Osteocyte (in vitro differentiated cells): ENCODE measurements around the gene RSBN1L. TPM values are rescaled to one million over a fixed set of nuclear protein-coding genes. Genes with fewer than 3 reads are reported as not detected.

Experiments
- DNase-seq: peaks from one replicate; pipeline ENCODE4 v3.0.0; 2021; ENCODE audit warnings: mixed read lengths; ENCODE audit not compliant: unreplicated experiment; ENCODE audit errors: extremely low spot score
- H3K27ac Mint-ChIP-seq: one replicate; pipeline ENCODE4 v1.8.0; 2021; ENCODE audit warnings: mild to moderate bottlenecking, mixed read lengths; ENCODE audit not compliant: unreplicated experiment
- H3K27me3 Mint-ChIP-seq: one replicate; pipeline ENCODE4 v1.8.0; 2021; ENCODE audit warnings: mixed read lengths; ENCODE audit not compliant: unreplicated experiment
- H3K36me3 Mint-ChIP-seq: one replicate; pipeline ENCODE4 v1.8.0; 2021; ENCODE audit warnings: mixed read lengths; ENCODE audit not compliant: unreplicated experiment
- H3K4me1 Mint-ChIP-seq: one replicate; pipeline ENCODE4 v1.8.0; 2021; ENCODE audit warnings: mixed read lengths; ENCODE audit not compliant: unreplicated experiment
- H3K4me3 Mint-ChIP-seq: one replicate; pipeline ENCODE4 v1.8.0; 2021; ENCODE audit warnings: mild to moderate bottlenecking, moderate library complexity, mixed read lengths; ENCODE audit not compliant: unreplicated experiment
- H3K9me3 Mint-ChIP-seq: one replicate; pipeline ENCODE4 v1.8.0; 2021; ENCODE audit warnings: mixed read lengths; ENCODE audit not compliant: unreplicated experiment
- total RNA-seq: library from RNA; stranded (reverse); gene quantifications from 2 replicates; pipeline ENCODE4 v1.2.1, GENCODE V29; 2021
- TF ChIP-seq, protein P1 (sequence below): fragments of 200-600 bp; sonication (generic); IDR thresholded peaks from 2 replicates; pipeline ENCODE4 v1.5.0; 2021; ENCODE audit warnings: antibody characterized with exemption, mild to moderate bottlenecking, moderate library complexity

Gene RSBN1L
- total RNA-seq, 1 donor from 2014 or later, result 13.0 TPM

DNA sequence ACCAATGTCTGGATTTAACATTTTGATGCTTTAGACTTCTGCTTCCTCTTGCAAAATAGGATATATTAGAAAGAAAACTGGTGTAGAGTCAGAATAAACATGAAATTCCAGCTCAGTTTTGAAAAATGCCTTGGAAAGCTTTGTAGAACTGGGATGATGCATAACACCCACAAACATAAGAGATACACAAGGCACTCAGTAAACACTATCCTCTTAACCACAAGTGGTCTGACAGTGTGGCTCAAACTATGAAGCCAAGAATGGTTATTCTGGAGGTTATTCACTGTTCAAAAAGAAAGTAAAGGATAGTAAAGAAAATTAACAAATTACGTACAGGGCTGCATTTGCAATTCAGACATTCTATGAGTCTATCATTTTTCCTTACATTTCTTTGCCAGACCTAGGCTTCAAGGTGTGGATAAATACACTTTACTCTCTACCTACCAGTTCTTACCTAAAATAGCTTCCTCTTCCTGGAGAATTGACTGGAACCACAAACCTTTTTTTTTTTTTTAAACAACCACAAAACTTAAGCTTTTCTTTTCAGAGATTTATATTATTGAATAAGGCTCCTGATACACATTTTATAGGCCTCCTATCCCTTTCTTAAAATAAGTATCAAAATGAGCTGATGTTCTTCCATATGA, 9.0 kb upstream of the RSBN1L start:
- no peak for DNase-seq
- peaks cover 6% of the 10 kb centered on the region for H3K36me3 Mint-ChIP-seq
- peaks cover 32% of the 10 kb centered on the region for H3K4me1 Mint-ChIP-seq
- no peaks in the 10 kb centered on the region for H3K27me3 Mint-ChIP-seq
- H3K27ac Mint-ChIP-seq, result no peak overlapping the region
- TF ChIP-seq, protein P1, sequence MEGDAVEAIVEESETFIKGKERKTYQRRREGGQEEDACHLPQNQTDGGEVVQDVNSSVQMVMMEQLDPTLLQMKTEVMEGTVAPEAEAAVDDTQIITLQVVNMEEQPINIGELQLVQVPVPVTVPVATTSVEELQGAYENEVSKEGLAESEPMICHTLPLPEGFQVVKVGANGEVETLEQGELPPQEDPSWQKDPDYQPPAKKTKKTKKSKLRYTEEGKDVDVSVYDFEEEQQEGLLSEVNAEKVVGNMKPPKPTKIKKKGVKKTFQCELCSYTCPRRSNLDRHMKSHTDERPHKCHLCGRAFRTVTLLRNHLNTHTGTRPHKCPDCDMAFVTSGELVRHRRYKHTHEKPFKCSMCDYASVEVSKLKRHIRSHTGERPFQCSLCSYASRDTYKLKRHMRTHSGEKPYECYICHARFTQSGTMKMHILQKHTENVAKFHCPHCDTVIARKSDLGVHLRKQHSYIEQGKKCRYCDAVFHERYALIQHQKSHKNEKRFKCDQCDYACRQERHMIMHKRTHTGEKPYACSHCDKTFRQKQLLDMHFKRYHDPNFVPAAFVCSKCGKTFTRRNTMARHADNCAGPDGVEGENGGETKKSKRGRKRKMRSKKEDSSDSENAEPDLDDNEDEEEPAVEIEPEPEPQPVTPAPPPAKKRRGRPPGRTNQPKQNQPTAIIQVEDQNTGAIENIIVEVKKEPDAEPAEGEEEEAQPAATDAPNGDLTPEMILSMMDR, result no peak
- H3K4me3 Mint-ChIP-seq, result no peak overlapping the region
- H3K9me3 Mint-ChIP-seq, result no peaks in the 10 kb centered on the region

DNA sequence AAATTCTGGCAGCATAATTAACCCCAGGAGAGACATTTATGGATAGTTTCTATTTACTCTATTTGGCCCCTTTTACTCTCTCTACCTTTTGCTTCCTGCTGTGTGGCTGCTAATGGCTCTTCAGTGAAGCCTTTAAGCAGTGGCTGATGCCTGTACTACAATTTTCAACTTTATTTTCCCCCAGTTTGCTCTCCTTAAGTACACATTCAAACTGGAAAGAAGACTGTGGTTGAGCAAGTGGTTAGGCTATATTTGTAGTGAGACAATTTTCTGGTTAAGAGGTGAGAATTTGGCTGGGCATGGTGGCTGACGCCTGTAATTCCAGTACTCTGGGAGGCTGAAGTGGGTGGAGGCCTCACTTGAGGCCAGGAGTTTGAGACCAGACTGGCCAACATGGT, 8.5 kb upstream of the RSBN1L start:
- DNase-seq, result no peak
- Mint-ChIP-seq H3K4me3 (no peak overlapping the region), H3K9me3 (no peaks in the 10 kb centered on the region), H3K27ac (no peak overlapping the region), H3K36me3 (peaks cover 4% of the 10 kb centered on the region), H3K27me3 (no peaks in the 10 kb centered on the region), H3K4me1 (peaks cover 32% of the 10 kb centered on the region)
- TF ChIP-seq, protein P1, result no peak

DNA sequence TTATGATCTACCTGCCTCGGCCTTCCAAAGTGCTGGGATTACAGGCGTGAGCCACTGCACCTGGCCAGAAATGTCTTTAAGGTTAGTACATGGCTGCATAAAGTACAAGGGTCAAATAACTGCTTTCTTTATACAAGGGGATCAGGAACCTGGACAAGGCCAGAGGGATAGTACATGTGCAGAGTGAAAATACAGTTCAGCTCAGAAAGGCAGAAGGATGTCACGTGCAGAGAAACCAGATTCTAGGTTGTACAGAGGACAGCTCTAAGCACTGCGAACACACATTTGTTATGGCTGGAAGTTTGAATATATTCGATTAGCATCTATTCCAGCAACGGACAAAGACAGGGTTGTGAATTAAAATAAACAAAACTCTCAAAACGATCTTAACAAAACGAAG, 6.0 kb upstream of the RSBN1L start:
- H3K4me3 Mint-ChIP-seq, result no peak overlapping the region
- H3K36me3 Mint-ChIP-seq, result peaks cover 4% of the 10 kb centered on the region

DNA sequence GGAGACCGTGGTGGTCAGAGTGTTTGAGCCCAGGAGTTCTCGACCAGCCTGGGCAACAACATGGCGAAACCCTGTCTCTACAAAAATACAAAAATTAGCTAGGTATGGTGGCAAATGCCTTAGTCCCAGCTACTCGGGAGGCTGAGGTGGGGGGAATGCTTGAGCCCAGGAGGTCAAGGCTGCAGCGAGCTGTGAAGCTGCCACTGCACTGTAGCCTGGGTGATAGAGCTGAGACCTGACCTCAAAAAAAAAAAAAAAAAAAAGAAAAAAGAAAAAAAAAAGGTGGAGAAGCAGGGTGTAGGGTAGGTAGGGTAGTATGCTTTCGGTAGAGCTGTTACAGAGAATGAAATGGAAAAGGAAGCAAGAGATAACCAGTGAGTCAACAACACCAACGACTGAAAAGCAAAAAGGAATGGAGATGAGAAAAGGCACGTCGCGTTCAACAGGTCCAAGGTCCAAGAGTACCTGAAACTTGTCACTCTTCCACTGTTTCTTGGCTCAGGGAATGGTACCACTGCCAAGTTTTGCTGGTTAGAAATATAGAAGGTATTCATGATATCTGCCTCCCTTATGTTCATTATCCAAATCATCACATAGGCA, 4.3 kb upstream of the RSBN1L start:
- no peak overlapping the region for H3K4me3 Mint-ChIP-seq
- TF ChIP-seq, protein P1, result no peak
- H3K27me3 Mint-ChIP-seq, result no peaks in the 10 kb centered on the region
- DNase-seq, result no peak
- no peaks in the 10 kb centered on the region for H3K9me3 Mint-ChIP-seq
- peaks cover 4% of the 10 kb centered on the region for H3K36me3 Mint-ChIP-seq
- H3K27ac Mint-ChIP-seq, result no peak overlapping the region
- peaks cover 28% of the 10 kb centered on the region for H3K4me1 Mint-ChIP-seq

More for the DNA sequence above, 6.0 kb upstream of the RSBN1L start:
- no peaks in the 10 kb centered on the region for H3K27me3 Mint-ChIP-seq
- no peaks in the 10 kb centered on the region for H3K9me3 Mint-ChIP-seq
- DNase-seq, result no peak
- TF ChIP-seq, protein P1, result no peak
- H3K27ac Mint-ChIP-seq, result no peak overlapping the region
- H3K4me1 Mint-ChIP-seq, result peaks cover 34% of the 10 kb centered on the region

DNA sequence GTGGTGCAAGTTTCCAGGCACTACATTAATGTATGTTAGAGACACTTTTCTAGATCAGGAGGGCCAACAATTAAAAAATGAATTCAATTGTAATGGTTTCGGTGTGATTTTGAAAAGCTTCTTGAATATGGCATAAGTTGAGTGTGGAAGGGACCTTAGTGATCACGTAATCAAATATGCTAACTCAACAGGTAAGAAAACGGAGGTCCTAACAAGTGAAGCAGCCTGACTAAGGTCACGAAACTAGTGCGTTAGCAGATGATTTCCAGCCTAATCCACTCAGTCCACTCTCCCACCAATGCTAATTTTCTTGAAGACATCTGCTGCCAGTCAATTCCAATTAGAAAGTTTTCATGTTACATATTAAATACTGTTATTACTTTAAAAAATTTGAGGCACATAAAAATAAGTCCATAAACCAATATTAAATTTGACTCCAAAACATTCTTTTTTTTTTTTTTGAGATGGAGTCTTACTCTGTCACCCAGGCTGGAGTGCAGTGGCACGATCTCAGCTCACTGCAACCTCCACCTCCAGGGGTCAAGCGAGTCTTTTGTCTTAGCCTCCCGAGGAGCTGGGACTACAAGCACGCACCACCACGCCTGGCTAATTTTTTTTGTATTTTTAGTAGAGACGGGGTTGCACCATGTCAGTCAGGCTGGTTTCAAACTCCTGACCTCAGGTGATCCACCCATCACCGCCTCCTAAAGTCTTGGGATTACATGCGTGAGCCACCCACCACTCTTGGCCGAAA, 2.3 kb upstream of the RSBN1L start:
- no peak overlapping the region for H3K27ac Mint-ChIP-seq
- H3K4me3 Mint-ChIP-seq, result peak overlapping the region; percentile 47
- peaks cover 33% of the 10 kb centered on the region for H3K4me1 Mint-ChIP-seq
- no peak for DNase-seq
- H3K36me3 Mint-ChIP-seq, result peaks cover 1% of the 10 kb centered on the region
- H3K27me3 Mint-ChIP-seq, result no peaks in the 10 kb centered on the region
- TF ChIP-seq, protein P1, result no peak
- H3K9me3 Mint-ChIP-seq, result no peaks in the 10 kb centered on the region
